AG04450 (cell line): Measurements from ENCODE around the gene MYH8. TPM values are rescaled to one million over a fixed set of nuclear protein-coding genes. Genes with fewer than 3 reads are reported as not detected.

ENCODE experiments used
- CTCF ChIA-PET: fragments of 300-600, 350-600 bp; formaldehyde crosslinking; extraction: SDS; loops from one replicate; lab custom pipeline; 2022; ENCODE audit warnings: antibody characterized with exemption, inconsistent platforms; lab: Charles Lee
- POLR2A ChIA-PET: fragments of 350-600 bp; formaldehyde crosslinking; extraction: SDS; loops from one replicate; lab custom pipeline; 2021; ENCODE audit warnings: antibody characterized with exemption, inconsistent platforms; lab: Yijun Ruan, JAX
- DNase-seq: peaks from one replicate; pipeline ENCODE4 v3.0.0-alpha.2; 2011; ENCODE audit warnings: low read depth, low spot score
- H3K27ac ChIP-seq: one replicate; pipeline ENCODE4 v1.5.1; 2012; ENCODE audit warnings: low read depth, low read length, control low read depth
- H3K27me3 ChIP-seq: one replicate; pipeline ENCODE4 v1.6.0; 2012; ENCODE audit warnings: low read length; ENCODE audit not compliant: control insufficient read depth, insufficient read depth
- H3K4me3 ChIP-seq: 2 replicates; pipeline ENCODE4 v1.5.1; 2011; ENCODE audit warnings: mild to moderate bottlenecking, low read depth, low read length, control low read depth
- H3K9me3 ChIP-seq: 2 replicates; pipeline ENCODE4 v1.5.1; 2012; ENCODE audit warnings: low read length; ENCODE audit not compliant: control insufficient read depth, insufficient read depth
- CTCF ChIP-seq: IDR thresholded peaks from 2 replicates; pipeline ENCODE4 v1.5.1; 2011; ENCODE audit warnings: low read depth, low read length, control low read depth, inconsistent platforms
- polyA minus RNA-seq: library from RNA; depleted of rRNA, polyadenylated mRNA; stranded (reverse); fragments of >200 nt; gene quantifications from 2 replicates; pipeline ENCODE4 v1.2.3, GENCODE V29; 2011; rRNA and poly(A)+ RNA removed
- polyA plus RNA-seq: library from polyadenylated mRNA; depleted of rRNA; stranded (reverse); fragments of >200 nt; gene quantifications from 2 replicates; pipeline ENCODE4 v1.2.3, GENCODE V29; 2011; rRNA removed

The MYH8 gene
- polyA plus RNA-seq (not detected in 2 replicates), polyA minus RNA-seq (not detected in 2 replicates)

GRCh38 chr17:10421900-10422542 lies at the start of gene MYH8:
TSS of gene MYH8 (minus strand) at chr17:10421950. CDS start at chr17:10420227, 1,723 bp downstream.
- no peaks in the 10 kb centered on the region for H3K27me3 ChIP-seq
- CTCF ChIA-PET: no interaction called here
- TF ChIP-seq CTCF: no peak
- H3K27ac ChIP-seq: no peak within 1 kb of the TSS
- no peak within 1 kb of the TSS for H3K4me3 ChIP-seq
- no peaks in the 10 kb centered on the region; the same call in 1 of the 2 replicates for H3K9me3 ChIP-seq
- POLR2A ChIA-PET: no interaction called here
- DNase-seq: no peak

DNA sequence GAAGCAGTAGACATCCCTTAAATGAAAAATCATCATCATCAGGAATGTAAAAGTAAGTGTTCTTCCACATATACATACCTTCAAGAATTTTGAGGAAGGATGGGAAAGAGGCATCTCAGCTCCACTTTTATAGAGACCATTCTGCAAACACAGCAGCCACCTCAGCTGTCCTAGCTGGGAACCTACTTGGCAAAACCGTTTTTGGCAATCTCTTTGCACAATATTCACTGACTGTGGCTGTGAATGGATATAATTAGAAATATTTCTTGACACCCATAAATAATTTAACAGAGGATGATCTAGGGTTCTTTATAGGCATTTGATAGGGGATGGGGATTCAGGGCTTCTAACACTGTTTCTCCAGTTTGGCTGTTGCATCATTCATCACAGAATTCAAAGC lies 47.7 kb upstream of the MYH8 start, which contains the start of gene MYH4:
MYH4 (minus strand) TSS at position 101 of the 400 bp plus-strand sequence. CDS start 2,814 bp downstream, outside the sequence.
- ChIA-PET POLR2A (no interaction called here), CTCF (no interaction called here)
- Histone ChIP-seq H3K9me3 (peaks cover 10% of the 10 kb centered on the region), H3K4me3 (no peak within 1 kb of the TSS), H3K27me3 (no peaks in the 10 kb centered on the region), H3K27ac (no peak within 1 kb of the TSS)
- TF ChIP-seq CTCF: no peak
- no peak for DNase-seq

DNA sequence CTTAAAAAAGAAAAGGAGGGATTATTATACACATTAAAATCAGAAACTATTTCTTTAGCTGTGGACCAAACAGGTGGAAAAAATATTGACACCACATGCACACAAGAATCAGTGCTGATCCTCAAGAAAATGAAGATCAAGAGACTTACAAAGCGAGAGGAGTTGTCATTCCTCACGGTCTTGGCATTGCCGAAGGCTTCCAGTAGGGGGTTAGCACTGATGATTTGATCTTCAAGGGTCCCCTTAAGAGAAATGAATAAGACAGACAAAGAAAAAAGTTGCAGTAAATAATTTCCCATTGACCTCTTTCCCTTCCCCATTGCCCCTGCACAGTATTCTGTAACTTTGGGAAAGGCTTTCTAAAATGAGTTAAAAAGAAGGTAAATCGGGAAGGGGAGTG lies 41.7 kb upstream of the MYH8 start:
- ChIA-PET POLR2A (no interaction called here), CTCF (interaction anchor here (0.6 to 1.7 kb wide), 2 partner anchors 158 to 183 kb away, joined by 3 to 4 read pairs; no protein-coding TSS in a partner anchor)
- Histone ChIP-seq H3K27me3 (no peaks in the 10 kb centered on the region), H3K4me3 (no peak overlapping the region), H3K27ac (no peak overlapping the region), H3K9me3 (peaks cover 17% of the 10 kb centered on the region)
- TF ChIP-seq CTCF: no peak
- DNase-seq: no peak

DNA sequence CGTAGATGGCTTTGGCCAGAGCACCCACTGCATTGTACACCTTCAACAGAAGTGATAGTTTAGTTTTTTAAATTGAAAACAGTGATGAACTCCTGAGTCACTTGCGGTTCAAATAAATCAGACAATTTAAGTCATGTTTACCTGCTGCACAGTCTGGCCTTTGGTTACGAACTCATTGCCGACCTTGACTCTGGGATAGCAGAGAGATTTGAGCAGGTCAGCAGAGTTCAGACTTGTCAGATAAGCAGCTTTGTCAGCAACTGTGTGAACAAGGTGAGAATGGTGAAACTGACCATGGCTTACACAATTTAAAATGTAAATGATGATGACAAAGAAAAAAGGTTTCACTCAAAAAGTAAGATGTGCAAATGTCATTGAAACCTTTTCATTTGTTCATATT lies 38.3 kb upstream of the MYH8 start:
- ChIA-PET POLR2A (no interaction called here), CTCF (no interaction called here)
- Histone ChIP-seq H3K27ac (no peak overlapping the region), H3K4me3 (no peak overlapping the region), H3K27me3 (no peaks in the 10 kb centered on the region), H3K9me3 (peaks cover 10% of the 10 kb centered on the region; the same call in 1 of the 2 replicates)
- DNase-seq: no peak
- no peak for TF ChIP-seq CTCF

DNA sequence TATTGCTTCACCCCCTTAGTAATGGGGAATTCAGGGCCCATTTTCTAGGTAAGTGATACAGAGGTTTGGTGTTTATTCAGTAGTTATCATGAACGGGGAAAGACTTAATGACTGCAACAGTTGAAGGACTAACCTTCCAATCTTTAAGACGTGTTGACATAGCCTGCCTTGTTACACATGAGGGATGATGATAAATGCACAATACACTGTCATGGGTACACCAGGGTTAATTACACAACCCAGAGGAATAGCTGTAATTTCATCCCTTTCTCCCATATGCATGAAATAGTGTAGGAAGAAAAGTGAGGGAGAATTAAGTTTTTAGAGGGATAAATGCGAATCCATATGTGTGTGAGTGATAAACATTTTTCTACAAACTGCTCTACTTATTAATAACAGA lies 37.0 kb upstream of the MYH8 start:
- no peak overlapping the region for H3K27ac ChIP-seq
- no peak for DNase-seq
- no peaks in the 10 kb centered on the region for H3K27me3 ChIP-seq
- no peak for TF ChIP-seq CTCF
- ChIA-PET POLR2A (no interaction called here), CTCF (no interaction called here)
- H3K4me3 ChIP-seq: no peak overlapping the region
- H3K9me3 ChIP-seq: peaks cover 10% of the 10 kb centered on the region; the same call in 1 of the 2 replicates
